ENCODE data around the gene ZDHHC22. TPM values are rescaled to one million over a fixed set of nuclear protein-coding genes. Genes with fewer than 3 reads are reported as not detected.

Gene ZDHHC22
- total RNA-seq, 2 donors from 2014 or later = not detected

DNA sequence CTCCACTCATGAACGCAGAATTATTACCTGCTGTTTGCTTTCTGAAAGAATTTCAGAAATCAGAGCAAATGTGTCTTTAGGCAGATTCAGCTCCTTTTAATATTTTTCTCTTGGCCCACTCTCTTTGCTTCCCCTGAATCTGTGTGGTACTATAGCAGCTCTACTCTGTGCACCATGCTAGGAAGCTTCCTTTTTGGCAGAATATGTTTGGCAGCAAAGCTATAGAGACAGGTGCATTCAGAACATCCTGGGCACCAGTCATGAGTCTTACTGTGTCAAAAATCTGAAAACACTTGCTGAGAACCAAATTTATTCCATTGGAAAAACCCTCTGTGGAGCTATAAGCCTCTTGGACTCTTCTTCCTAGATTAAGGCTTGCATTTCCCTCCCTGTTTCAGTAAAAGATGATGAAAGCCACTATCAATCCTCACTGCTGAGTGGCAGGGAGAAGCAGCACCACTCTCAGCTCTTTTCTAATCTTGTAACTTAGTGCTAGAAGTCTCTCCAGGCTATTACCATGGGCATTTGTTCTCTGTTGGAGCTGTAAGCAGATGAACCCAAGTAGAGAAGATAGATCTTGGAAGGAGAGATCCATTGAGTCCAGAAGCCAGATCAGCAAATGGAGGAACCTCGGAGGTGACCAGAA is 25.3 kb downstream of the ZDHHC22 start:
- DNase-seq = no peak
- no peak overlapping the region for H3K4me3 Mint-ChIP-seq
- H3K27ac Mint-ChIP-seq = peak overlapping the region; percentile 69
- no peaks in the 10 kb centered on the region for H3K9me3 ChIP-seq (ENCODE audit: control insufficient read depth, low read length, poor library complexity, severe bottlenecking)
- peaks cover 9% of the 10 kb centered on the region for H3K4me1 Mint-ChIP-seq
- no peaks in the 10 kb centered on the region for H3K27me3 Mint-ChIP-seq
- no peak for ATAC-seq
- no peaks in the 10 kb centered on the region for H3K36me3 Mint-ChIP-seq (ENCODE audit: low read depth)

DNA sequence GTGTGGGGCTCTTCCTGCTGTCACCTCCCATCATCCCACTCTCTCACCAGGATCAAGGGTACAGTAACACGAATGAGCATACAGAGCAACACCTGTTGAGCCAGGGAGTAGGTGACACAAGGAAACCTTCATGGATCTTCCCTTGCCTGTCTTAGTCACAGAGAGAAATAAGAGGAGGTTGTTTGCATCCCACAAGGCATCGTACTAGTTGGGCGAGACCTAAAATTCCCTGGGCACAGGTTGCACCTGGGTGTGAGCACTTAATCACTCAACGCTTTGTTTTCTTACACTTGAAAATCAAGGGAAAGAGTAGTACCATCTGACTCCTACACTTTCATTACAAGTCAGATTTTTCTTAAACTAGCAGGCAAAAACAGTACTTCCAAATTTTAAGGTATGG is 27.0 kb downstream of the ZDHHC22 start:
- Mint-ChIP-seq H3K4me1 (no peaks in the 10 kb centered on the region), H3K36me3 (ENCODE audit: low read depth) (no peaks in the 10 kb centered on the region), H3K27ac (no peak overlapping the region), H3K4me3 (no peak overlapping the region), H3K27me3 (no peaks in the 10 kb centered on the region)
- no peak for DNase-seq
- ATAC-seq = no peak
- H3K9me3 ChIP-seq (ENCODE audit: control insufficient read depth, low read length, poor library complexity, severe bottlenecking) = no peaks in the 10 kb centered on the region

DNA sequence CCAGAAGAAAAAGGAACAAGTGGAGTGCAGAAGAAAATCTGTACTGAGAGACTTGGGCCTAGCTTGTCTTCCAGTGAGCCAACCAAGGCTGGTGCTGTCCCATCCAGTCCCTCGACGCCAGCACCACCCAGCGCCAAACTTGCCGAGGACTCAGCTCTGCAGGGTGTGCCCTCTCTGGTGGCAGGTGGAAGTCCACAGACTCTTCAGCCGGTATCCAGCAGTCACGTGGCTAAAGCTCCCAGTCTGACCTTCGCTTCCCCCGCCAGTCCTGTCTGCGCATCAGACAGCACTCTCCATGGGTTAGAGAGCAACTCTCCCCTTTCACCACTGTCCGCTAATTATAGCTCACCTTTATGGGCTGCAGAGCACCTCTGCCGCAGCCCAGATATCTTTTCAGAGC is 27.9 kb downstream of the ZDHHC22 start:
- Mint-ChIP-seq H3K36me3 (ENCODE audit: low read depth) (peaks cover 2% of the 10 kb centered on the region), H3K27ac (peak overlapping the region; percentile 1), H3K27me3 (no peaks in the 10 kb centered on the region), H3K4me1 (peaks cover 3% of the 10 kb centered on the region), H3K4me3 (no peak overlapping the region)
- no peak for DNase-seq
- H3K9me3 ChIP-seq (ENCODE audit: control insufficient read depth, low read length, poor library complexity, severe bottlenecking) = no peaks in the 10 kb centered on the region
- ATAC-seq = no peak

DNA sequence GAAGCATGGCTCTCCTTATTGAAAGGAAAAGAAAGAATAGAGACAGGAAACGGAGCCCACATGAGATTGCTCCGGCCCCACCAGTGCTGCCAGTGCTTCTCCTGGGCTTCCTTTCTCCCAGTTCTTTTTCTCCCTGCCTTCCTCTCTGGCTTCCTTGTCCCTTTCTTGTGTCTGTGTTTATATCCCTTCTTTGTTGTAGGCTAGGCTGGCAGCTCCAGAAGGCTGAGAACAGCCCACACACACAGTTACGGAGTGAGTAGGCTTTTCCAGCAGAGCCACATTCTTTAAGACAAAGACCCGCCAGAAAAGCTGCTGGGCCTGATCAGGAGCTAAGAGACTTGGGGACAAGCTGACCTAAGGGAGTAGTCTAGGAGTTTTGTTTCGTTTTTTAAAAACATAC is 30.6 kb downstream of the ZDHHC22 start:
- DNase-seq (no peak), ATAC-seq (no peak)
- no peaks in the 10 kb centered on the region for H3K27me3 Mint-ChIP-seq
- no peak overlapping the region for H3K4me3 Mint-ChIP-seq
- H3K9me3 ChIP-seq (ENCODE audit: control insufficient read depth, low read length, poor library complexity, severe bottlenecking) = no peaks in the 10 kb centered on the region
- H3K4me1 Mint-ChIP-seq = peaks cover 7% of the 10 kb centered on the region
- H3K27ac Mint-ChIP-seq = no peak overlapping the region
- H3K36me3 Mint-ChIP-seq (ENCODE audit: low read depth) = peaks cover 8% of the 10 kb centered on the region

DNA sequence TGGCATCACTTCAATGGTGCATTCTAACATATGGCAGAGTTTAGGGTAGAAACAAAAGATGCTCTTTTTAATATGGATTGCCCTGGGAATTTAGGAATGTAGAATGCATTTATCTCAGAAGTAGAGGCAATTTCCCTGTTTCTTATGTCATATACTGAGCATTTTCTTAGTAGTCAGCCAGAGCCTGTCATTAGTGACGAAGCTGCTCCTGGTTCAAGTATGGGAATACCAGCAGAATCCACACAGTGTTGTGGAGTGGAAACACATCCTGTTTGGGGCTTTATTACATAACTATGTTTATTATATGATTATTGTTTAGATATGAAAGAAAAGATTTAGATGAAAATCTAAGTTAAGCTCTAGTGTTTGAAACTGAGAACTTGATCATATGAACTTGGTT is 31.3 kb downstream of the ZDHHC22 start:
- DNase-seq = no peak
- Mint-ChIP-seq H3K27me3 (no peaks in the 10 kb centered on the region), H3K4me1 (peaks cover 7% of the 10 kb centered on the region), H3K36me3 (ENCODE audit: low read depth) (peaks cover 8% of the 10 kb centered on the region), H3K27ac (no peak overlapping the region), H3K4me3 (no peak overlapping the region)
- ATAC-seq = no peak
- no peaks in the 10 kb centered on the region for H3K9me3 ChIP-seq (ENCODE audit: control insufficient read depth, low read length, poor library complexity, severe bottlenecking)

DNA sequence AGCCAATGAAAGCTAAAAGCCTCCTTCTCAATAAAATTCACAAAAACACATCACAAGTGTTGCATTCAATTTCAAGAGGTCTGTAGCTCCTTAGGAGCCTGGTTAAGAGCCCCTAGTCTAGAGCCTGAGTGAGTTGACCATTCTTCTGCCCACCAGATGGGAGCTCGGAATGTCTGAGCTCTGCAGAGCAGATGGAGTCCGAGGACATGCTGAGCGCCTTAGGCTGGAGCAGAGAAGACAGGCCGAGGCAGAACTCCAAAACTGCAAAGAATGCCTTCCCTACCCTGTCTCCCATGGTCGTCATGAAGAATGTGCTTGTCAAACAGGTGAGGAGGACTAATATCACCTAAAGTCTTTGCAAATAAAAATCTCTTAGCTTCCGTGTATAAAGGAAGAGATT is 31.9 kb downstream of the ZDHHC22 start:
- Mint-ChIP-seq H3K4me3 (no peak overlapping the region), H3K27ac (no peak overlapping the region), H3K4me1 (peaks cover 8% of the 10 kb centered on the region), H3K36me3 (ENCODE audit: low read depth) (peaks cover 8% of the 10 kb centered on the region), H3K27me3 (no peaks in the 10 kb centered on the region)
- no peak for ATAC-seq
- H3K9me3 ChIP-seq (ENCODE audit: control insufficient read depth, low read length, poor library complexity, severe bottlenecking) = no peaks in the 10 kb centered on the region
- DNase-seq = no peak

DNA sequence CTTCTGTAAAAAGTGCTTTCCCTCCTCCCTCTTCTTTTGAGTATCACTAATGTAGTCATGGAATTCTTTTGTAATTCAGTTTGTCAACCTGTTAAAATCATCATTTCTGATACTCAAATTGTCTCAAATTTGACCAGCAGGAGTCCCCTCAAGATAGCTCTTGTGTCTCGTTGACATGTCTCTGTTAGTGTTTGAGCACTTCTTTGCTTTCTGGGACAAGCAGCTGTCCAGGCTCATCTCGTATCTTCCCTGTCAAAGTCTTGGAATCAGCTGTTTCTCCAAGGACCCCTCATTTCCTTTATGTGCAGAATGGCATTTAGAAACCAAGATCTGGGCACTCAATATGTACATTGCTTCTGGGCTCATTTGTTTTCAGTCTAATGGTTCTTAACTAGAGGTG is 32.8 kb downstream of the ZDHHC22 start:
- no peaks in the 10 kb centered on the region for H3K9me3 ChIP-seq (ENCODE audit: control insufficient read depth, low read length, poor library complexity, severe bottlenecking)
- Mint-ChIP-seq H3K4me3 (no peak overlapping the region), H3K27ac (no peak overlapping the region), H3K27me3 (no peaks in the 10 kb centered on the region), H3K36me3 (ENCODE audit: low read depth) (peaks cover 10% of the 10 kb centered on the region), H3K4me1 (peaks cover 13% of the 10 kb centered on the region)
- ATAC-seq = no peak
- DNase-seq = no peak

DNA sequence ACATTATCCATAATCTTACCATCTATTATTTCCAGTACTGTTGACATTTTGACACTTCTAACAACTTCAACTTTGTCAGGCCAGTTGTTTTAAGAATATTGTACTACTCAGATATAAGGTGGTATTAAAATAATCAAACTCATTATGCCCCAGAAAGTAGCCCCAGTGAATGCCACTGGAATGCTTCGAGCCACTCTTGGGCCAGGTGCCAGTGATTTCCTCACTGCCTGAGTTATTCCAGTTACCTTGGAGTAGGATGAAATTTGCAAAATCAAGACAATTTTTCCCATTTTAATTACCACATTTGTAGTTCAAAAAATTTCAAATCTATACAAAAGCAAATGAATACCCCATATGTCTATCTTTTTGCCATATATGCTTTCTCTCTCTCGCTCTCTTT is 34.4 kb downstream of the ZDHHC22 start:
- H3K9me3 ChIP-seq (ENCODE audit: control insufficient read depth, low read length, poor library complexity, severe bottlenecking) = no peaks in the 10 kb centered on the region
- Mint-ChIP-seq H3K27me3 (no peaks in the 10 kb centered on the region), H3K4me1 (peaks cover 14% of the 10 kb centered on the region), H3K4me3 (no peak overlapping the region), H3K27ac (no peak overlapping the region), H3K36me3 (ENCODE audit: low read depth) (peaks cover 10% of the 10 kb centered on the region)
- DNase-seq = no peak
- ATAC-seq = no peak

DNA sequence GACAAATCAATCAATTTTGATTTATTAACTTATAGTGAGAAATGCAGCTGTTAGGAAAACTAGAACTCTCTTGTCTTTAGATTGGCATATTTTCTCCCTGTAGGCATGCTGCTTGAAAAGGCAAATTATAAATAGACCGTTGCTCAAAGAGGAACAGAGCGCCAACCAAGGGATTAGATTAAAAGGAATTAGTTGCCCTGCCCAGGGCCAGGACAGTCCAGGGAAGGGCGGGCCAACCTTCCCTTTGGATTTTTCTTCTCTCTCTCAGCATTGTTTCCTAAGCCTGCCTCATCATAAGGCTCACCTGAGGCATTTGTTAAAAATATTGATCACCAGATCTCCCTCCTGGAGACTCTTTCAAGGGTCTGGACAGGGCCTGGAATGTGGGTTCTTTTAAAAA is 34.9 kb downstream of the ZDHHC22 start:
- no peaks in the 10 kb centered on the region for H3K9me3 ChIP-seq (ENCODE audit: control insufficient read depth, low read length, poor library complexity, severe bottlenecking)
- no peak for DNase-seq
- Mint-ChIP-seq H3K4me1 (peaks cover 14% of the 10 kb centered on the region), H3K4me3 (no peak overlapping the region), H3K27me3 (no peaks in the 10 kb centered on the region), H3K36me3 (ENCODE audit: low read depth) (peaks cover 10% of the 10 kb centered on the region), H3K27ac (no peak overlapping the region)
- no peak for ATAC-seq

DNA sequence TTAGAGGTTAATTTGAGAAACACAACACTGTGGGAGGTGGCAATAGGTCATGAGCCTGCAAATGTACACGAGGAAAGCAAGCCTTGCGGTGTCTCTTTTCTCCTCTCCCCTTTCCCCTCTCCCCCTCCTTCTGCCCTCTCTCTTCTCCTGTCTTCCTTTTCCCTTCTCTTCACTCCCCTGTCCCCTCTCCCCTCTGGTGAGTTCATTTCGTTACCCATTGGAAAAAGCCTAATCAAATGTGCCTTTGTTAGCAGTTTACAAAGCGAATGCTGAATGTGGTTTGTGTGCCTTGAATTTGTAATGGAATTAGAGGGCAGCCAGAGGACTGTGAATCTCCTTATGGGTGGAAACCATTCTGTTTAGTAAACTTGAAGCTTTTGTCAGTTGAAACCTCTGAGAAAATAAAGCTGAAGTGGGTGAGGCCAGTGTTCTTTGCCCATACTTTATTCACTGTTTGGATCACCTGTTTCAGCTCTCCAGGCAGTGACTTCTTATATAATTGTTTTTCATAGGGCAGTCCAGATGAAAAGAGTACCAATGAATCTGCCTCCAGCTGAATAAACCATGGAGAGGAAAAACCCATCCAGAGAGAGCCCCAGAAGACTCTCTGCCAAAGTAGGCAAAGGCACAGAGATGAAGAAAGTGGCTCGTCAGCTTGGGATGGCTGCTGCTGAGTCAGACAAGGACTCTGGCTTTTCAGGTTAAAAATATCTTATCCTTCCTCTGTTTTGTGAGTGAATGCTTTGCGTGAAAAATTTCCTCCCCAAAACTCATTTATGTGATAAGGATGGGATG is 36.2 kb downstream of the ZDHHC22 start:
- no peak for DNase-seq
- H3K4me3 Mint-ChIP-seq = no peak overlapping the region
- no peaks in the 10 kb centered on the region for H3K27me3 Mint-ChIP-seq
- H3K27ac Mint-ChIP-seq = peak overlapping the region; percentile 62
- no peaks in the 10 kb centered on the region for H3K9me3 ChIP-seq (ENCODE audit: control insufficient read depth, low read length, poor library complexity, severe bottlenecking)
- no peak for ATAC-seq
- peaks cover 23% of the 10 kb centered on the region for H3K4me1 Mint-ChIP-seq
- peaks cover 10% of the 10 kb centered on the region for H3K36me3 Mint-ChIP-seq (ENCODE audit: low read depth)

DNA sequence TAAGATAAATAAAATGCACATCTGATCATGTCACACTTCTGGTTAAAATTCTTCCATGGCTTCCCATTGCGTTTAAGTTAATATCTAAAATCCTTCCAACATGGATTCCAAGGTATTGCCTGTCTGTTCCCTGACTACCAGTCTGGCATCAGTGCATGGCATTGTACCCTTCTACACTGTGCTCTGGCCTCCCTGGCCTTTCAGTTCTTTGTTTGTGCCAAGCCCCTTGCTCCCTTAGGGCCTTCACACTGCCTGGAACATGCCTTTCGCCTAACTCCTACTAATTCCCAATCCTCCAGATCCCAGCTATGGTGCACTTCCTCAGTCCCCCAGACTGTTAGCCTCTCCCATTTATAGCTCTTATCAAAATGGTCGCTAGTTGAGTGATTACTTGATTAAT is 37.2 kb downstream of the ZDHHC22 start:
- no peaks in the 10 kb centered on the region for H3K9me3 ChIP-seq (ENCODE audit: control insufficient read depth, low read length, poor library complexity, severe bottlenecking)
- DNase-seq (no peak), ATAC-seq (no peak)
- H3K4me3 Mint-ChIP-seq = no peak overlapping the region
- H3K27ac Mint-ChIP-seq = peak overlapping the region; percentile 62
- peaks cover 10% of the 10 kb centered on the region for H3K36me3 Mint-ChIP-seq (ENCODE audit: low read depth)
- no peaks in the 10 kb centered on the region for H3K27me3 Mint-ChIP-seq
- H3K4me1 Mint-ChIP-seq = peaks cover 28% of the 10 kb centered on the region

DNA sequence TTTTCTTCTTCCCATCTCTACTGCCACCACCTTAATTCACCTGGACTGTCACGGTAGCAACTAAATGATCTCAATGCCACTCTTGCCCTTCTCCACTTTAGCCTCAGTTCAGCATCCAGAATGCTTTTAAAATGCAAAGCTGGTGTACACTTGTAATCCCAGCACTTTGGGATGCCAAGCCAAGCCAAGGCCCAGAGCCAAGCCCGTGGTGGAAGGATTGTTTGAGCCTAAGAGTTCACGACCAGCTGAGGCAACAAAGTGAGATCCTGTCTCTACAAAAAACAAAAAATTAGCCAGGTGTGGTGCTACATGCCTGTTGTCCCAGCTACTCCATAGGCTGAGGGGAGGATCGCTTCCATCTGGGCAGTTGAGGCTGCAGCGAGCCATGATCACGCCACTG is 37.6 kb downstream of the ZDHHC22 start:
- peaks cover 9% of the 10 kb centered on the region for H3K36me3 Mint-ChIP-seq (ENCODE audit: low read depth)
- peak overlapping the region; percentile 62 for H3K27ac Mint-ChIP-seq

DNA sequence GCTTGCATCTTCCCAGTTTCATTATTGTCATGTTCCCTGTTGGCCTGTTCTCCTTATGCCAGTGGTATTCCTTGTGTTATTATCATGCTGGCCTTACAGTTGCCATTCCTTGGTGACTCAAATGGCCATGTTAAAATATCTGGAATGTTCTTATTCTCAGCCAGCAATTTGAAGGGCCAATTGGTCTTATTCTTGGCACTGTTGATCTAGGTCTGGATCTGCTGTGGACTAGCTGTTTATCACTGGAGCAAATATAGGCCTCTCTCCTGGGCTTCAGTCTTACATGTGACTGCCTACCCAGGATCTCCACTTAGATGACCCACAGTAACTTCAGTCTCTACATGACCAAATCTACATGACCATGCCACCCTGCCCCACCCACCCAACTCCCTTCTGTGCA is 38.1 kb downstream of the ZDHHC22 start:
- Mint-ChIP-seq H3K4me1 (peaks cover 32% of the 10 kb centered on the region), H3K4me3 (no peak overlapping the region), H3K27ac (no peak overlapping the region), H3K36me3 (ENCODE audit: low read depth) (peaks cover 8% of the 10 kb centered on the region), H3K27me3 (no peaks in the 10 kb centered on the region)
- no peaks in the 10 kb centered on the region for H3K9me3 ChIP-seq (ENCODE audit: control insufficient read depth, low read length, poor library complexity, severe bottlenecking)
- ATAC-seq (no peak), DNase-seq (no peak)

More for the DNA sequence above, 37.6 kb downstream of the ZDHHC22 start:
- Mint-ChIP-seq H3K27me3 (no peaks in the 10 kb centered on the region), H3K4me3 (no peak overlapping the region), H3K4me1 (peaks cover 31% of the 10 kb centered on the region)
- DNase-seq = no peak
- no peaks in the 10 kb centered on the region for H3K9me3 ChIP-seq (ENCODE audit: control insufficient read depth, low read length, poor library complexity, severe bottlenecking)
- no peak for ATAC-seq

DNA sequence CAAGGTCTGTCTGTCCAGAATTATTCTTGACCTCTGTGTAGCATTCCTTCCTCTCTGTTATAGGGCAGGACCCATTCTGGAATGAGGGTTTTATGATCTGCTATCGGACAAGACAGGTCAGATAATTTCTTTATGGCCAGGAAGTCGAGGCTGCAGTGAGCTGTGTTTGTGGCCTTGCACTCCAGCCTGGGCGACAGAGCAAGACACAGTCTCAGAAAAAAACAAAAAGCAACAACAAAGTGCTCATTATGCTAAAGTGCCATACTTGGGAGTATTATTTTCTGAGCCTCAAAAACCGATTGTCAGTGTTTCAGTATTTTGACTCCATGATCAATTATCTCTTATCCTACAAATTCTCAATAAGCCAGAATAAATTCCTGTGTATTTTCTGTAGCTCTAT is 39.4 kb downstream of the ZDHHC22 start:
- H3K4me1 Mint-ChIP-seq = peaks cover 40% of the 10 kb centered on the region
- no peaks in the 10 kb centered on the region for H3K27me3 Mint-ChIP-seq
- ATAC-seq = no peak
- no peak for DNase-seq
- H3K36me3 Mint-ChIP-seq (ENCODE audit: low read depth) = peaks cover 4% of the 10 kb centered on the region
- H3K9me3 ChIP-seq (ENCODE audit: control insufficient read depth, low read length, poor library complexity, severe bottlenecking) = no peaks in the 10 kb centered on the region
- no peak overlapping the region for H3K4me3 Mint-ChIP-seq
- no peak overlapping the region for H3K27ac Mint-ChIP-seq
